GM20000 (cell line): ENCODE data around the gene ABITRAM.

Experiments
- DNase-seq: peaks from one replicate; pipeline ENCODE4 v3.0.0; 2012; ENCODE audit warnings: low spot score
- CTCF ChIP-seq: IDR thresholded peaks from 2 replicates; pipeline ENCODE4 v1.5.1; 2012; ENCODE audit warnings: mild to moderate bottlenecking, control low read depth; ENCODE audit errors: extremely low read depth, missing control alignments

Gene ABITRAM

GRCh38 chr9:108937561-108938305 lies 3.5 kb downstream of the ABITRAM start:
- DNase-seq: no peak

GRCh38 chr9:108939975-108940374 lies 5.8 kb downstream of the ABITRAM start:
- no peak for TF ChIP-seq CTCF

More at GRCh38 chr9:108937561-108938305, 3.5 kb downstream of the ABITRAM start:
- no peak for TF ChIP-seq CTCF

GRCh38 chr9:108950168-108950567 lies 16.0 kb downstream of the ABITRAM start:
- no peak for TF ChIP-seq CTCF
- no peak for DNase-seq

More at GRCh38 chr9:108939975-108940374, 5.8 kb downstream of the ABITRAM start:
- DNase-seq: no peak

- DNase-seq: no peak
- TF ChIP-seq CTCF: no peak
Measured at GRCh38 chr9:108951578-108951977, 17.4 kb downstream of the ABITRAM start.

GRCh38 chr9:108953983-108954574 lies 19.9 kb downstream of the ABITRAM start:
- peak; percentile 31 for DNase-seq
- TF ChIP-seq CTCF: peak; percentile 36

- no peak for DNase-seq
- no peak for TF ChIP-seq CTCF
Measured at GRCh38 chr9:108956022-108956630, 21.9 kb downstream of the ABITRAM start.

GRCh38 chr9:108956631-108957026 lies 22.4 kb downstream of the ABITRAM start:
- no peak for DNase-seq
- no peak for TF ChIP-seq CTCF
